Thyroid gland (tissue), 4 donors: ENCODE measurements around the gene DCLRE1A.
"Not testable (repeated sequence)": the region's sequence is repeated elsewhere in the genome, so short reads cannot be mapped to it uniquely, and the experiment has no call there.

ENCODE experiments used
- CTCF ChIP-seq, 6 experiments: fragments of 200-600 bp in 3 of 6; fragments of 450-650 bp in 3 of 6; sonication (generic) in 3 of 6; IDR thresholded peaks; one replicate each; pipeline ENCODE4 v1.5.1; 2016 to 2019; ENCODE audit warnings: antibody characterized with exemption in 6 of 6, mild to moderate bottlenecking in 2 of 6, inconsistent platforms in 1 of 6, moderate library complexity in 1 of 6
- POLR2A ChIP-seq, 2 donors: fragments of 450-650 bp; IDR thresholded peaks; one replicate each; pipeline ENCODE4 v1.6.1; 2017; ENCODE audit warnings: antibody characterized with exemption in 2 of 2, mild to moderate bottlenecking in 2 of 2, moderate library complexity in 1 of 2

GRCh38 chr10:113828567-113828966, 25.3 kb downstream of the DCLRE1A start:
- not testable (repeated sequence) for TF ChIP-seq CTCF, POLR2A (IDR thresholded peaks at IDR 0.05)
